Testis (tissue), 2 donors: ENCODE results near the gene CUX1.

Source experiments
- POLR2A ChIP-seq: fragments of 450-650 bp; IDR thresholded peaks from one replicate; pipeline ENCODE4 v1.6.1; 2017; ENCODE audit warnings: antibody characterized with exemption, mild to moderate bottlenecking, moderate library complexity
- TF ChIP-seq, protein P1 (sequence below), 3 experiments: fragments of 450-650 bp in 2 of 3; fragments of 200-600 bp in 1 of 3; sonication (generic) in 1 of 3; IDR thresholded peaks; one replicate each; pipeline ENCODE4 v1.5.1; 2016 to 2019; ENCODE audit warnings: antibody characterized with exemption in 3 of 3, mild to moderate bottlenecking in 2 of 3, moderate library complexity in 1 of 3

- TF ChIP-seq, protein P1, sequence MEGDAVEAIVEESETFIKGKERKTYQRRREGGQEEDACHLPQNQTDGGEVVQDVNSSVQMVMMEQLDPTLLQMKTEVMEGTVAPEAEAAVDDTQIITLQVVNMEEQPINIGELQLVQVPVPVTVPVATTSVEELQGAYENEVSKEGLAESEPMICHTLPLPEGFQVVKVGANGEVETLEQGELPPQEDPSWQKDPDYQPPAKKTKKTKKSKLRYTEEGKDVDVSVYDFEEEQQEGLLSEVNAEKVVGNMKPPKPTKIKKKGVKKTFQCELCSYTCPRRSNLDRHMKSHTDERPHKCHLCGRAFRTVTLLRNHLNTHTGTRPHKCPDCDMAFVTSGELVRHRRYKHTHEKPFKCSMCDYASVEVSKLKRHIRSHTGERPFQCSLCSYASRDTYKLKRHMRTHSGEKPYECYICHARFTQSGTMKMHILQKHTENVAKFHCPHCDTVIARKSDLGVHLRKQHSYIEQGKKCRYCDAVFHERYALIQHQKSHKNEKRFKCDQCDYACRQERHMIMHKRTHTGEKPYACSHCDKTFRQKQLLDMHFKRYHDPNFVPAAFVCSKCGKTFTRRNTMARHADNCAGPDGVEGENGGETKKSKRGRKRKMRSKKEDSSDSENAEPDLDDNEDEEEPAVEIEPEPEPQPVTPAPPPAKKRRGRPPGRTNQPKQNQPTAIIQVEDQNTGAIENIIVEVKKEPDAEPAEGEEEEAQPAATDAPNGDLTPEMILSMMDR (IDR thresholded peaks at IDR 0.05): no peak
- TF ChIP-seq POLR2A: no peak
Observed at GRCh38 chr7:102138676-102139075, 321.2 kb downstream of the CUX1 start.
